ENCODE results near the gene MACROD2.
"Not testable (repeated sequence)": the region's sequence is repeated elsewhere in the genome, so short reads cannot be mapped to it uniquely, and the experiment has no call there.

- not testable (repeated sequence) for TF ChIP-seq POLR2A, POLR2AphosphoS5, TAF1, POU2F2, SPI1 (IDR thresholded peaks at IDR 0.05; ENCODE audit: low read depth, low read length)
These were observed 1382.3 kb downstream of the MACROD2 start for GRCh38 chr20:15377603-15378002.
